SK-N-MC (cell line): ENCODE data around the gene PTPRK.

Experiments
- EZH2 ChIP-seq: fragments of 200-600 bp; sonication (generic); IDR thresholded peaks from one replicate; pipeline ENCODE4 v1.6.1; 2017; ENCODE audit warnings: antibody characterized with exemption
- FOXP2 ChIP-seq: optimal IDR thresholded peaks from 2 replicates; pipeline ENCODE3; 2011; ENCODE audit warnings: mild to moderate bottlenecking, moderate library complexity; ENCODE audit not compliant: insufficient read depth; ENCODE audit errors: extremely low read length, control extremely low read depth
- POLR2AphosphoS5 ChIP-seq: IDR thresholded peaks from 2 replicates; pipeline ENCODE4 v1.6.1; 2012; ENCODE audit warnings: mild to moderate bottlenecking, low read depth, low read length, borderline replicate concordance

DNA sequence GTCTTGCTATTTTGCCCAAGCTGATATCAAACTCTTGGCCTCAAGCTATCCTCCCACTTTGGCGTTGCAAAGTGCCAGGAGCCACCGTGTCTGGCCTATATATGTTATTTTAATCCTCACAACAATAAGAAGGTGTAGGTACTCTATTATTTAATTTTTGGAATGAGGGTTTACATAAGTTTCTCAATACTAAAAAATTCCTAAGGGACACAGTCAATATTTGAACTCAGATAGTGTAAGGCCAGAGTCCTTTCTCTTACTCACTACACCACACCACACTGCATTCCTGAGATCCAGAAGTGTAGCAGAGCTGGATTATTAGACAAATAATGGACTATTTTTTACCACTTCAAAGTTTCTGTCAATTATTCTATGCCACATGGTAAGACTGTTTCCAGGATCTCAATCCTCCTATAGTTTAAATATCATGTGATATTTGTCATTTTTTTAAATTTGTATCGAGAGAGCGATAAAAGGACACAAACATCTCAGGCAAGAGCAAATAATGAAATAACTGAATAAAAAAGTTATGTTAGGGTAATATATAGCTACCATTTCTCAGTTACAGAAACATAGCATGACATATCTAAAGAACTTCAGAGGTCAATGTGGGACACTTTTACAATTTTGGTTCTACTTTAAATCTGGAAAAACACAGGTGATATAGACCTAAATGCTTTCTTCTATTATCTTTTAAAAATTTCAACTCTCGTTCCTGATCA, 457.4 kb downstream of the PTPRK start:
- TF ChIP-seq EZH2 (no peak), POLR2AphosphoS5 (no peak), FOXP2 (no peak)
